Ramos (cell line): ENCODE results near the gene HOXB5.

ENCODE experiments used
- in situ Hi-C: fragments of 300-500 bp; cut with MboI; formaldehyde crosslinking; loops from one replicate; pipeline ENCODE4 v1.14.3; 2022; ENCODE audit warnings: low sequenced_read_pairs; ENCODE audit not compliant: unreplicated experiment

HOXB5 gene

DNA sequence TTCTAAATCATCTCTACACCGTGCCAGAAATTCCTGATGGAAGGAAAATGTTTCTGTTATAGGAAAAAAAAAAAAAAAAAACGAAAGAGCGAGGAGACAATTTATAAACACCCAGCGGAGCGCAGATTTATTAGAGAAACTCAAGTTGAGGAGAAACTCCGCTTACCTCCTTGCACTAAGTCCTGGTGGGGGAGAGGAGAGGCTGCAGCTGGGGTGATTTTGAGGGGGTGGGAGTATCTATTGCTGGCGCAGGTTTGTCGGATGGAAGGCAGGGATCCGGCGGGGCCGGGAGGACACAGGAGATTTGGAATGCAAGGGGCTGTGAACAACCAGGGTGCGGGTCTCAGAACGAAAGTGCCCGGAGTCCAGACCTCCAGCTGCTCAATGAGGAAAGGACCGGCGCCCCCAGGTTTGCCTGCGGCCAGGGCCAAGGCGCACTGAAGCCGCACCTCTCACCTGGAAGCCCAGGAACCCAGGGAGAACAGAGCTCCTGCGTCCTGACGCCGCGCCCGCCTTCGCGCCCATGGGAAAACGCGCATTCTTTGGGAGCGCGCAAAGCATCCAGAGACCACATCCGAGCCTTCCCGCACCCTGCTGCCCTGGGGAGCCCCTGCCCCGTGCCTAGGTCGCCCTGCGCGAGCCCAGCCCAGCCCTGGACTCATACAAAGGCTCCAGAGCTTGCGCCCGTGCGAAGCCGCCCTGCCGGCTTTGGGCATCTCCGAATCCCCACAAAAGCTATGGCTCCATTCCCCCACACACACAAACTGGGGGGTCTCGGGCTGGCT lies 24.1 kb upstream of the HOXB5 start:
- in situ Hi-C loops, result no loop called here

- in situ Hi-C loops, result no loop called here
Observed at GRCh38 chr17:48616717-48617470, 23.3 kb upstream of the HOXB5 start.

GRCh38 chr17:48615963-48616716 lies 22.6 kb upstream of the HOXB5 start:
- in situ Hi-C loops, result no loop called here

GRCh38 chr17:48615047-48615962 lies 21.7 kb upstream of the HOXB5 start, which contains the start of gene HOXB8:
TSS of gene HOXB8 (minus strand) at chr17:48615292. CDS start at chr17:48614704, 588 bp downstream.
- in situ Hi-C loops, result no loop called here

DNA sequence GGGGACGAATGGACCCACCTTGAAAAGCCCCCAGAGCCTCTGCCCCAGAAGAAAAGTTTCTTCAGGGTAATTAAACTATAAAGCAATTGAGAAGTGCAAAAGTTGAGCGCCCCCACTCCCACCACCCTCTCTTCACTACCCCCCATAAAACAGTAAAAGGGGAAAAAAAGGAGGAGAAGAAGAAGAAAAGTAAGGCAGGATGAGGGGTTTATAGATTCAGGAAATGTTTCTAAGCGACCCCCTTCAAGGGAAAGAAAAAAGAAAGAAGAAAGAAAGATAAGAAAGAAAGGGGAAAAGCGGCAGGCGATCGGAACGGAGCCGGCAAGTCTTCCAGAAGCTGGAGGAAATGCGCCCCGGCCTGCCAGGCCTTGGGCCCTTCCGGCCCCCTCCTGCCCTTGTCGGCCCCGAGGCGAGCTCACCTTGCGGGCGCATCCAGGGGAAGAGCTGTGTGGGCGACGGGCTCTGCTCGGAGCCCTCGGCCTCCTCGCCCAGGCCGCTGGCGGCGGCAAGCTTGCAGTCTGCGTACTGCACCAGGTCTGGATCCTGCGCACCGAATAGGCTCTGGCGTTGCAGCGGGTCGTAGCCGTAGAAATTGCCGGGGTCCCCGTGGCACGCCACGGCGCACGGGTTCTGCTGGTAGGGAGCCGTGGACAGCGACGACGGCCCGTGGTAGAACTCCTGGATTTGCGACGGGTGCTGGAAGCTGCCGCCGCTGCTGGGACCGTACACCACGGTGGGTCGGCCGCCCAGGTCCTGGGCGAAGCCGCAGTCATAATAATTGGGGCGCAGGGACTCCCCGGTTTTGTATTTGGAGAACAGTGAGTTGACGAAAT lies 20.5 kb upstream of the HOXB5 start:
- in situ Hi-C loops, result no loop called here

GRCh38 chr17:48612854-48613691 lies 19.5 kb upstream of the HOXB5 start:
- in situ Hi-C loops, result no loop called here

GRCh38 chr17:48612456-48612853 lies 18.9 kb upstream of the HOXB5 start:
- in situ Hi-C loops, result no loop called here

GRCh38 chr17:48611681-48612455 lies 18.3 kb upstream of the HOXB5 start:
- in situ Hi-C loops, result no loop called here

GRCh38 chr17:48611213-48611612 lies 17.6 kb upstream of the HOXB5 start:
- in situ Hi-C loops, result no loop called here

DNA sequence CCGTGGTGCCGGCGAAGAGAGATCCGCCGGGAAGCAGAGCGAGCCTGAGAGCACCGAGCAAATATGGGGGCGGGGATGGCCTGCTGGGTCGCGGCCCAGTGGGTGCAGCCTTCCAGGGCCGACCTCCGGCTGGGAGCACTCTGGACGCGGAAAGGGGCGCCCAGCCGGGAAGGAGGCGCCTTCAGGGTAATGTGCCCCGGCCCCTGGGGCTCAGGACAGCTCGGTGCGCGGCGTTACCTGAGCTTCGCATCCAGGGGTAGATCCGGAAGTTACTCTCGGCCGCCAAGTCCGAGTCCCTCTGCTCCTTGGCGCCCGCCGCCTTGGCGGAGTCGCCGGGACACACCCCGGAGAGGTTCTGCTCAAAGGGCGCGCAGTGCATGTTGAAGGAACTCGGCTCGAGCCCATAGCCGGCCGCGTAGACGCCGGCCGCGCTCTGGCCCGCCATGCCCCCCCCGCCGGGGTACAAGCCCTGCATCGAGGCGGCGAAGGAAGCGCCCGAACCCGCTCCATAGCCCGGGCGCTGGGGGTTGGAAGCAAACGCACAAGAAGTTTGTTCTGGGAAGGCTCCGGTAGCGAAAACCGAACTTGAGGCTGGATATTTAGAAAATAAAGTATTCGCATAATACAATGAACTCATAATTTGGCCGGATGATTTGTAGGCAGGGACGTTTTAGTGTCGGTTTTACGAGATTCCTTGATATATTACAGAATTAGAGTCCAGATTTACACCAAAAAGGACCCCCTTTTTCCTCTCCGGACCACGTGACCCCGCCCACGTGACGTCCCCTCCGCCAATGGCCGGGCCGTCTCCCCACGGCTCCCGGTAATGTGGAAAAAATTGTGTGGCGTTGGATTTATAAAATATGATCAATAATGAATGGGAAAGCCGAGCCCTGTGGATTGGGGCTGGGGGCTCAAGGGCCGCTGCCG lies 17.0 kb upstream of the HOXB5 start, which contains the start of gene HOXB7:
HOXB7 (minus strand) TSS at position 736 of the 930 bp plus-strand sequence; CDS start at position 637, 99 bp downstream.
- in situ Hi-C loops, result no loop called here

- in situ Hi-C loops, result no loop called here
Observed at GRCh38 chr17:48609759-48610281, 16.2 kb upstream of the HOXB5 start.

GRCh38 chr17:48609033-48609432 lies 15.5 kb upstream of the HOXB5 start:
- in situ Hi-C loops, result no loop called here

DNA sequence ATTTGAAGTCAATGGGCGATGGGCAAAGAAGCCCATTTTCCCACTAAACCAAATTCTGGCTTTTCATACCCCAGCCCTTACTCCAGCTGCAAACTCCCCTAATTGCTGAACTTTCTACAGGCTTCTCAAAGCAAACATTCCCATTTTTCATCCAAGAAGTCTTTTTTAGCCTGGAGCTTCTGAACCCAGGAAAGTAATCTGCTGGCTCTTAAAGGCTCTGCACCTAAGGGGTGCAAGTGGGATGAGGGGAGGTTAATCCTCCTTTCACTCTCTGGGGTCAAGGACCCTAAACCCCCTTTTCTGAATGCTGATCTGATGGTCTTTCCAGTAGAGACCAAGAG lies 14.9 kb upstream of the HOXB5 start:
- in situ Hi-C loops, result no loop called here

DNA sequence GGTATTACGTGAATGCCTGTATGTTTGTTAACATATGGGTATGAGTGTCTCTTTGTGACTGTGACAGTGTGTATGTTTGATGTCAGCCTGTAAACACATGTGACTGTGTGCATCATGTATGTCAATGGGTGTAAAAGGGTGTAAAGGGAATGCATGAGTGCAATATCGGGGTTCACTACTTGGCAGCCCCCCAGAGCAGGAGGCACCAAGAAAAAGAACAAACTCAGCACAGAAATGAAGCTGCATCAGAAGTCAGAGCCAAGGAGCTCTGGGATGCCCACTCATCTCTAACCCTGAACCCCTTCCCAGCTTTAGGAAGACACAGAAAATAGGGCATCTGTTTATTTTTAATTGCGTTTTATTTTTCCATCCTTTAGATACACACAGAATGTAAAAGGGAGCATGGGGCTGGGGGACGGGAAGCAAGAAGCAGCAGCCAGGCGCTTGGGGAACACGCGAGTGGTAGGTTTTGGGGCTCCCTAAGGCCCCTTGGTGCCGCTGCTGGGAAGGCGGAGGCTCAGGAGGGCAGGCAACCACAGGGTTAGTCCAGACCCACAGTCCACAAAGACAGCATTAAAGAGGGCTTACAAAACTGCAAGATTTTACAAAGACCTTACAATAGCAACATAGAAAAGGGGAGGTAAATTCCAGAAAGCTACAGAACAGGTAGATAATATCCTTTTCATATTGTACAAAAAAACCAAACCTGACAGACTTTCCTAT lies 13.5 kb upstream of the HOXB5 start:
- in situ Hi-C loops, result no loop called here
